Activated CD4-positive, alpha-beta T cell treated with anti-CD3 and anti-CD28 coated beads, Interleukin-2, Interleukin-4, amounts not matched to agents 100 ng/mL and 50 ng/mL, durations not matched to agents 16 hours and 8 hours (primary cell): Measurements from ENCODE around the gene RYR2.
"Not testable (repeated sequence)": the region's sequence is repeated elsewhere in the genome, so short reads cannot be mapped to it uniquely, and the experiment has no call there.

ENCODE experiments used
- DNase-seq: peaks from one replicate; pipeline ENCODE4 v3.0.0-alpha.2; 2020; ENCODE audit warnings: low spot score

Gene RYR2

DNA sequence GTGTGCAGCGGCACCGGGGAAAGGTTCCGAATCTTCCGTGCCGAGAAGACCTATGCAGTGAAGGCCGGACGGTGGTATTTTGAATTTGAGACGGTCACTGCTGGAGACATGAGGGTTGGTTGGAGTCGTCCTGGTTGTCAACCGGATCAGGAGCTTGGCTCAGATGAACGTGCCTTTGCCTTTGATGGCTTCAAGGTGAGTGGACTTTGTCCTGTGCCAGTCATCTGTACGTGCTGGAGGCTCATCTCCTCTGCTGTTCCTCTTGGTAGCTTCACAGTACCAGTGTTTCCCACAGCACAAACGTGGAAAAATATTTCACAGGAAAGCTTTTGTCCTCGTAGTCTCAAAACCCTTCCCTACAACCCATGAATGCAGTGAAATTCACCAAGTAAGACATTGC, 524.6 kb downstream of the RYR2 start:
- DNase-seq = no peak

DNA sequence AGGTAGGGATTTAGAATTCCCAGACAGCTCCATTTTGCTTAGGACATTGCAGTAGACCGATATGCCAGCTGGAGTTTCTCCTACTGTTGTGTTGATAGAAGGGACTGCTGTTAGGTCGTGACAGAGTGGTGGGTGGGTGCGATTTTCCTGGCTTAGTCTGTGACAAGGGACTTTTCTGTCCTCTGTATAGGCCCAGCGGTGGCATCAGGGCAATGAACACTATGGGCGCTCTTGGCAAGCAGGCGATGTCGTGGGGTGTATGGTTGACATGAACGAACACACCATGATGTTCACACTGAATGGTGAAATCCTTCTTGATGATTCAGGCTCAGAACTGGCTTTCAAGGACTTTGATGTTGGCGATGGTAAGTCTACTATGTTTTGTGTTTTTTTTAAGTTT, 527.0 kb downstream of the RYR2 start:
- DNase-seq = no peak

DNA sequence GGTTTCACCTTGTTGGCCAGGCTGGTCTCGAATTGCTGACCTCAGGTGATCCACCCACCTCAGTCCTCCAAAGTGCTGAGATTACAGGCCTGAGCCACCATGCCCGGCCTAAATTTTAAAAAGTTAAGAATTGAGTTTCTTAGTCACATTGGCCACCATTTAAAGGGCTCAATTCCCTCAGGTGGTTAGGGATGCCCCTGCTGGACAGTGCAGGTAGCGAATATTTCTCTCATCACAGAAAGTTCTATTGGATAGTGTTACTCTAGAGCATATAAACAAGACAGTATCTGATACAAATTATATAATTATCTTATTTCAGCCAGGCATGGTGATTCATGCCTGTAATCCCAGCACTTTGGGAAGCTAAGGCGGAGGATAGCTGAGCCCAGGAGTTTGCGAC, 528.5 kb downstream of the RYR2 start:
- no peak for DNase-seq

DNA sequence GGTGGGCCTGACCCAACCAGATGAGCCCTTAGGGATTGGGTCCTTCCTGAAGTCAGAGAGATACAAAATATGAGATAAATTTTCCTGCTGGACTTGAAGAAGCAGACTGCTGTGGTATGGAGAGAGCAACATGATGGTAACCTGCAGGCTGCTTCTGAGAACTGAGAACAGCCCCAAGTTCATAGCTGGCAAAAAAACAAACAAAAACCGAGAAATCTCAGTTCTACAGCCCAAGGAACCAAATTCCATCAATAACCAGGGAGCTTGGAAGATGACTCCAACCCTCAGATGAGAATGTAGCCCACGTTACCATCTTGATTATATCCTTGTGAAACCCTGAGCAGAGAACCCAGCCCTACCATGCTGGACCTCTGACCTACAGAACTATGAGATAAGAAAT, 532.6 kb downstream of the RYR2 start:
- DNase-seq = no peak

DNA sequence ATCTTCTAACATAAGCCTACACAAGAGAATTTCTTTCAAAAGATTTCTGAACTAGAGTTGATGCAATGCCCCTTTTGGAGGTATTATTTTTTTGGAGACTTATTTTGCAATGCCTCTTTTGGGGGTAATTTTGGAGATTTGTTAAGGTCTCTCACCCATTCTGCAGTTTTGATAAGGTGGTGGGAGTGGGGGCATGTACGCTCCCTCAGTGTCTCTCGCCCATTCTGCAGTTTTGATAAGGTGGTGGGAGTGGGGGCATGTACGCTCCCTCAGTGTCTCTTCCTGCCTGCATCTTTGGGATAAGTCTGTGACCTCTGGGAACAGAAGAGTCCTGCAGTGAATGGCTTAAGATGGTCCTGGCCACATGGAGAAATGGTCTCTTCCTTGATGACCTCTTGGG, 536.6 kb downstream of the RYR2 start:
- no peak for DNase-seq

DNA sequence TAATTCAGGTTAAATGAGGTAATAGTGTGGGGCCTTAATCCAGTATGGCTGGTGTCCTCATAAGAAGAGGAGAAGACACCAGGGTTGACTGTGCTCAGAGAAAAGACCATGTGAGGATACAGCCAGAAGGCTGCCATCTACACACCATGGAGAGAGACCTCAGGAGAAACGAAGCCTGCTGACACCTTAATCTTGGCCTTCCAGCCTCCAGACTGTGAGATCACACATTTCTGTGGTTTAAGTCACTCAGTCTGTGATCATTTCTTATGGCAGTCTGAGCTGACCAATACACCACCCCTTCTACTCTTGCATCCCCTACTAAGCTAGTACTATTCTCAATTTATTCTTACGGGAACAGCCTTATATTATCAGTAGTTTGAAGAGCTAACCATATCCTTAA, 538.7 kb downstream of the RYR2 start:
- DNase-seq = no peak

DNA sequence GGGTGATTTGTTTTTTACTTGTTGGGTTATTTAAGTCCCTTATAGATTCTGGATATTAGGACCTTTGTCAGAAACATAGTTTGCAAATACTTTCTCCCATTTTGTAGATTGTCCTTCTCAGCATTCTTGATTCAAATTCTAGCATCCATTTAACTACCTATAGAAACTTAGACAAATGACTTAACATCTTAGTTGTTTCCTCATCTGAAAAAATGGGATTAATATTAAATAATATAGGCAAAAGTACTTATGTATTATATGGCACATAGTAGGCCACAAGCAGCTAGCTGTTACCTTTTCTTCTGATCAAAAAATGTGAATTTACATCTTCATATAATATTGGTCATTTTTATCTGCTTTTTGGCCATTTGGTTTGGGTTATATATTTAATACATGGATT, 541.3 kb downstream of the RYR2 start:
- DNase-seq = no peak

DNA sequence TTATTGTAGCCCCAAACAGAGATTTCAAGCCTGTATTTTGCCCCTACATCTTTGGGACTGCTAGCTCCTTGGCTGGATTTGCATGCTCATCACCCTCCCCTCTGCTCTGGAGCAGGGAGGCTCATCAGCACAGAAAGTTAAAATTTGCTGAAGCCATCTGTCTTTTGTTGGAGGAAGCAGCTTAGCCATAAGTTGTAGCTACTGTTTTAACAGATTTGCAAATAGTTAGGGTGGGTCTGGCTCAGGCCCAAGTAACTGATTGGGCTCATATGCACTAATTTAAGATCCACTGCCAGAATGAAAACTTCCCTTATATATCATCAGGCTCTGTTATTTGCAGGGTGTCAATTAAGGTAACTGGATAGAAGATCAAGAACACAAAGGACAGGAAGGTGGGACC, 541.8 kb downstream of the RYR2 start:
- no peak for DNase-seq

DNA sequence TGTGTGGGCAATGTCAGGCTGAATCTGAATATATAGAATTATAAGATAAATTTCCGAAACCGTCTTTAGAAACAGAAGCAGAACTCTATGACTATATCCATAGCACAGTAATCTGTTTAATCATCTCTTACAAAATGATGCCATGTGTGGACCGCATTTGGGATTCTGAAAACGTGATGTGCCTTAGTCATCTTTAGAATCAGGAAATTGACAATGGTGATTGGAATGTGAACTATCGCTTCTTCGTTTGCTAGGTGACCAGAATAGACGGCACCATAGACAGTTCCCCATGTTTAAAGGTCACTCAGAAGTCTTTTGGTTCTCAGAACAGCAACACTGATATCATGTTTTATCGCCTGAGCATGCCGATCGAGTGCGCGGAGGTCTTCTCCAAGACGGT, 548.4 kb downstream of the RYR2 start:
- DNase-seq = no peak

DNA sequence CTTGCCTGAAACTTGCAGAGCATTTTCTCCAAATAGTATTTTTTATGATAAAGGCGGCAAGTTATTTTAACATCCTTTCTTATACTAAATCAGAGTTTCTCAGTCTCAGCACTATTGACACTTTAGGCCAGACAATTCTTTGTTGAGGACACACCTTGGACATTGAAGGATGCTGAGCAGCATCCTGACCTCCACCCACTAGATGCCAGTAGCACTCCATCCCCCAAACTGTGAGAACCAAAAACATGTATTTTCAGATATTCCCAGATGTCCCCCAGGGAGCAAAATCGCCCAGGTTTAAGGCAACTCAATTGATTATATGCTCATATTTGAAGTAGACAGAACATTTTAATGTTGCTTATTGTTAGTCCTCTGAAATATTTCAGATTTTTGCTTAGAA, 549.4 kb downstream of the RYR2 start:
- no peak for DNase-seq

DNA sequence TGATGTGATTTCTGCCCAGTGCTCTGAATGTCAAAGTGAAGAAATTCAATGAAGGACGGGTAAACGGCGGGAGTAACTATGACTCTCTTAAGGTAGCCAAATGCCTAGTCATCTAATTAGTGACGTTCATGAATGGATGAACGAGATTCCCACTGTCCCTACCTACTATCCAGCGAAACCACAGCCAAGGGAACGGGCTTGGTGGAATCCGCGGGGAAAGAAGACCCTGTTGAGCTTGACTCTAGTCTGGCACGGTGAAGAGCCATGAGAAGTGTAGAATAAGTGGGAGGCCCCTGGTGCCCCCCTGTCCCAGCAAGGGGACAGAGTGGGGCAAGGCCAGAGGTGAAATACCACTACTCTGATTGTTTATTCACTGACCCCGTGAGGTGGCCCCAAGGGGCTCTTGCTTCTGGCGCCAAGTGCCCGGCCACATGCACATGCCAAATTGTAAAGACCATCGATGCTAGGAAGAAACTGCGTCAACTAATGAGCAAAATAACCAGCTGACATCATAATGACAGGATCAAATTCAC, 561.1 kb downstream of the RYR2 start:
- not testable (repeated sequence) for DNase-seq

DNA sequence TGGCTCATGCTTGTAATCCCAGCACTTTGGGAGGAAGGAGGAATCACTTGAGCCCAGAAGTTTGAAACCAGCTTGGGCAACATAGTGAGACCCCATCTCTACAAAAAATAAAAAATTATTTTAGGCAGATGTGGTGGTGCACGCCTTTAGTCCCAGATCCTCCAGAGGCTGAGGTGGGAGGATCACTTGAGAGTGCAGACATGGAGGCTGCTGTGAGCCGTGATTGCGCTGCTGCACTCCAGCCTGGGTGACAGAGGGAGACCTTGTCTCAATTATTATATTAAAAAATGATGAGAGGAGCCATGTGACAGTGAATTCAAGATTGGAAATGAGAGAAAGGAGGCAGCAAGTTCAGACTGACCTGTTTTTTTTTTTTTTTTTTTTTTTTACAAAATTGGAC, 566.4 kb downstream of the RYR2 start:
- no peak for DNase-seq

DNA sequence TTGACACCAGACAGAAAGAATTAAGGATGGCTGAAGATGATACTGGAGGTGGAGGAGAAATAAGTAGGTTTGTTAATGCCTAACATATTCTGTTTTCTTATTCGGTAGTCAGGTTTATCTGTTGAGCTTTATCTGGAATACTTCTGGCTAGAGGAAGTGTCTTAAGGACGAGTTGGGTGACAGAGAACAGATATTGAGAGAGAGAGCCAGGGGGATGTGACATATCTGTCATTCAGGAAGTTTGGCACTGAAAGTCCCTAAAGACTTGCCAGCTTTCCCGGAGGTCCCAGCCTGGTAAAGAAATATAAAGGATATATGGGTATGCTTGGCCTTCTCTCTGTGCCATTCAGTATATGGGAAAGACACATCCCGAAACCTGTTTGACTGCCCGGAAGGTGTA, 568.2 kb downstream of the RYR2 start:
- DNase-seq = no peak

DNA sequence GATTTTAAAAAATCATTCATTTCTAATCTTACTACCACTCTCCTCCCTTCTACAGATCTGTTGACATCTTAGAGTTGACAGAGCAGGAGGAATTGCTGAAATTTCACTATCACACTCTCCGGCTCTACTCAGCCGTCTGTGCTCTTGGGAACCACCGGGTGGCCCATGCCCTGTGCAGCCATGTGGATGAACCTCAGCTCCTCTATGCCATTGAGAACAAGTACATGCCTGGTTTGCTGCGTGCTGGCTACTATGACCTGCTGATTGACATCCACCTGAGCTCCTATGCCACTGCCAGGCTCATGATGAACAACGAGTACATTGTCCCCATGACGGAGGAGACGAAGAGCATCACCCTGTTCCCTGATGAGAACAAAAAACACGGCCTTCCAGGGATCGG, 572.0 kb downstream of the RYR2 start:
- no peak for DNase-seq

DNA sequence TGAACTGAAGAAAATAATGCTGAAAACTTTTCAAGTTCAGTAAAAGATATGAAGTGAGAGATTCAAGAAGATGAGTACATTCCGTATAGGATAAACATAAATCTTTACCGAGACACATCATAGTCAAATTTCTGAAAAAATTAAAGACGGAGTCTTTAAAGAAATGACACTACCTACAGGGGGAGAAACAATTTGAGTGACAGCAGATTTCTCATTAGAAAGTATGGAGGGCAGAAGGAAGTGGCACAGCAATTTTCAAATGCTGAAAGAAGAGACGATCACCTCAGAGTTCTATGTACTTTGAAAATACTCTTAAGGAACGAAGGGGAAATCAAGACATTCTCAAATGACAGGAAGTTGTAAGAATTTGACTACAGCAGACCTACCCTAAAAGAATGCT, 577.6 kb downstream of the RYR2 start:
- no peak for DNase-seq

DNA sequence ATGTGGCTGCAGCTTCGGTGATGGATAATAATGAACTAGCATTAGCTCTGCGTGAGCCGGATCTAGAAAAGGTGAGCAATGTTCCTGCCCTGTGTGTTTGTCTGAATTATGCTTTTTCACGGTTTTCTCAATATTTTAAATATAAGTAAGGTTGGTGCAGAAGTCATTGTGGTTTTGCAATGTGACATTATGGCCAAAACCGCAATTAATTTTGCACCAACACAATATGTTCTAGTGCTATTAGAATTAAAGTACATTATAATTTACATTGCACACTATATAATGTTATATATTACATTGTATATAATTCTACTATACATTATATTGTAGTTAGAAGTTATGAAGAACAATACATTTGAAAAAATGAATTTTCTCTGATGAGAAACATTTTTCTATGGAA, 592.9 kb downstream of the RYR2 start:
- DNase-seq = no peak

DNA sequence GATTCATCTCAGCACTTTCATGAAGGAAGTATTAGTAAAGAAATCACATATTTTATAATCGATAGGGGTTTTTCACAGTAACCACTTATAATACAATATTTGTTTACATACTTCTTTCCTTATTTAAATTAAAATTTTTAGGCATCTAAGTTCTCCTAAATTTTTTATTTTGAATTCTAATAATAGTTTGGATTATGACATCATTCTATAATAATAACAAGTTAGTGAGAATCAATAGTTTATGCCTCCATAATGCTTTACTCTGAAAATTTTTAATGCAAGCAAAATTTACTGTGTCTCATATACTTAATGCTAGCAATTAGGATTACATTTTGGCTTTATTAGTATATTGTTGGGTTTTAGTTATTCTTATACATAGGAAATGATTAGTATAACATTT, 596.6 kb downstream of the RYR2 start:
- DNase-seq = no peak

DNA sequence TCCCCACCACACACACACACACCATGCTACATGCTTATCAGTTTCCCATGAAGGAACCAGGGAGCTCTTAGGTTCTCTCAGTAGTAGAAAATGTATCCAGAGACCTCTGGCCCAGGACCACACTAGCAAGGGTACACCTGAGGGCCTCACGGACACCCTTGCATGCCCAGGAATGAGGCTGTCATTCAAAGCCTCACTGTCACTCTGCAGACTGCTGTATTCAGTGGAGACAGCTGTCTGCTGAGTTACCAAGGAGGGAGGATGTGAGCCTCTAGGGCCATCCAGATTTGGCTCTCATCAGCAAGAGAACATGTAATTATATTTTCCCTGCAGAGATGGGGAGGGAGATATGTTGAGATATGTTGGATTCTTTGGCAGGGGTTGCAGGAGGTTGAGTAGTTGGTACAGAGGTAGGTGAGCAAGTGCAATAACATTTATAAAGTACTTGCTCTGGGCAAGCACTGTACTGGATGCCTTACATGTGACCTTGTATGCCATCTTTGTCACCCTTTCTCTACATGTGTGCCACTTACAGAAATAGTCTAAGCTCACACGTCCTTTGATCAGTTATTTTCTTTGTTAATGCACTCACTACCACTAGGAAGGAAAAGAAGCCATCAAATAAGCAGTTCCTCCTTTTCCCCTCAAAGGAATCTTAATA, 598.2 kb downstream of the RYR2 start:
- DNase-seq = no peak

DNA sequence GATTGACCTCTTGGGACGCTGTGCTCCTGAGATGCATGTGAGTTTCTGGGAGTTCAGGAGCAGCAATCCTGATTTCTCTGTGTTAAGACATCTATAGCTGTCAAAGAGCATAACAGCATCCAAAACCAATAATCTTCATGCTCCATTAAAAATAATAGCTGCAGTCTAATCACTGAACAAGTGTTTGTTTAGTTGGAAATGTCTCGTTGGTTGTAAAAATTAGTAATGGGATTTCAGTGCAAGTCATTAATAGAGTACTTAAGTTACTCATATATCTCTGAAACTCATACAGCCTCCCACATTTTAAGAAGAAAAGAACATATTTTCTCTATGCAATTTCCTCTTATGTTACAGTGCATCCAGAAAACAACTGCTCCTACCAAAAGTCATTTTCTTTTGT, 599.0 kb downstream of the RYR2 start:
- DNase-seq = no peak

DNA sequence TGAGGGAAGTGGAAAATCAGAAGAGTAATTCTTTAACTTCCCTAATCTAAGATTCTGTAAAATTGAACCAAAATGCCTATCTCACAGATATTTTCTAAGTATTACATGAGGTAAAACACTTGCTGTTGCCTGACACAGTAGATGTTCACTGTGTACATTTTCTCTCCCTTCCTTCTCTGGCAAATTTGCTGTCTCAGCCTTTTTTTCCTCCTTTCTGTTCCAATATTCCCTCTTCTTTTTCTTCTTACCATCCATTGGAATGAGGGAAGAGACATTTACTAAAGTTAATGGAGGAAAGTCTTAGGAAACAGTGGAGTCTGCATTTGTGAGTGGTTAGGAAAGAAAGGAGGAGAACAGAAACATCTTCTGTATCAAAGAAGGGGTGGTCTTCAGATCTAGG, 608.8 kb downstream of the RYR2 start:
- no peak for DNase-seq

DNA sequence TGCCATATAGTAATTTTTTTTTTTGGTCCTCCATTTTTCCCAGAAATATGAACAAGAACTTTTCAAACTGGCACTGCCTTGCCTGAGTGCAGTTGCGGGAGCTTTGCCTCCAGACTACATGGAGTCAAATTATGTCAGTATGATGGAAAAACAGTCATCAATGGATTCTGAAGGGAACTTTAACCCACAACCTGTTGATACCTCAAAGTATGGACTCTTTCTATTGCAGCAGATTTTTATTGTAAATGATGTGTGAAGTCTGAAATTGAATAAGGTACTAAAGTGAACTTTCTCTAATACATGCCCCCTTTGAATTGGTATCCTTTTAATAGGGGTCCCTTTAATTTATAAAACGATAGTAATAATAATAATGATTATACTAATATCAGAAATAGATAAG, 613.8 kb downstream of the RYR2 start:
- no peak for DNase-seq

DNA sequence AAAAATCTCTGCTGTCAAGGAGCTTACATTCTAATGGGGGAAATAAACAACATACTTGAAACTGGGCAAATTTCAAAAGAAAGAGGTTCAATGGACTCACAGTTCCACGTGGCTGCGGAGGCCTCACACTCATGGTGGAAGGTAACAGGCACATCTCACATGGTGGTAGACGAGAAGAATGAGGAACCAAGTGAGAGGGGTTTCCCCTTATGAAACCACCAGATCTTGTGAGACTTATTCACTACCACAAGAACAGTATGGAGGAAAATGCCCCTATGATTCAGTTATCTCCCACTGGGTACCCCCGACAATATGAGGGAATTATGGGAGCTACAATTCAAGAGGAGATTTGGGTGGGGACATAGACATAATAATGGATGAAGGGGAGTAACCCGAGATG, 622.4 kb downstream of the RYR2 start:
- no peak for DNase-seq

DNA sequence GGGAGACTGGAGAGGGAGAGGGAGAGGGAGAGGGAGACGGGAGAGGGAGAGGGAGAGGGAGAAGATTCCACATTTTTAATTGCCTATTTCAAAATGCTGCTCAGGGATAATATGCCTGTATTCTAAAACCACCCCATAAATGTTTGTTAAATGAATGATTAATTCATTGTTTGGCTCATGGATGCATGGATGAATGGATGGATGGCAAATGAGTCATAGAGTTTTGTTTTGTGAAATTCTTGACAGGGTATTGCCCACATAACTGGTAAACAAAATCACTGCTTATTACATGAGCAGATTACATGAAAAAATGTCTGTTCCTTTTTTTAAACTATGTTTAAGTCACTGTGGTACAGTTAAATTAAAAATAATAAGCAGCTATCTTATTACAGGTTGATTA, 628.3 kb downstream of the RYR2 start:
- DNase-seq = no peak

DNA sequence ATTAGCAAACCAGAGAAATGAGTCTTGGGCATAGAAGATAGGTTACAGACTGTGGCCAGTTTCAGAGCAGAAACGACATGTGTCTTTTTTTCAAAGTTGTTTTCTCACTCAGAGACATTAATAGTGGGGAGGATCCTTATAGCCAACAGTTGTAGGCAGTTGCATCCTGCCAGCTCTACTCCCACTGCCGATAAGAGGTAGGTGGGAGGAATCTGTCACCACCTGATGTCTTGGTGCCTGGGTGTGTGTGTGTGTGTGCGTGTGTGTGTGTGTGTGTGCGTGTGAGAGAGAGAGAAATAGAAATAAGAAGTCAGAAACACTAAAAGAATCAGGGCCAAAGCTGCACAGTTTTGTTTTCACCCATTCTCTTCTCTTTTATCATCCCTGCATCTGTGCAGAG, 629.3 kb downstream of the RYR2 start:
- DNase-seq = no peak

DNA sequence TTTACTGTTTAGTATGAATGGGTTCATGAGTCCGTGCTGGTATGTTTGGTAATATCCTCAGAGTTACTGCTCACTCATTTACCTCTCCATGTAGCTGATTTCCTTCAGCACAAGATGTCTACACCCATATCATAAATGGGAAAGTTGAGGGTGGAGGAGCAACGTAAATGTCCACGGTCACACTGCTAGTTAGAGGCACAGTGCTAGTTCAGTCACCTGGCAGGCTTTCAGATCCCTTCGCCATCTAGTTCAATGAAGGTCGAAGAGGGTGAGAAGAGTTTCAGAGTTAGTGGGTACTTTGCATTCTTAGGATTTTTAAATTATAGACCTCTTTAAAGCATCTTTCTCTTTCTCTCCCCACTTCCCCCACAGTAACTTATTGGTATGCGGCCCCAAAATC, 630.0 kb downstream of the RYR2 start:
- no peak for DNase-seq
